ENCODE data around the gene CFAP77.

Gene CFAP77

GRCh38 chr9:132546148-132547051, 136.4 kb downstream of the CFAP77 start:
- no peak for DNase-seq (ENCODE audit: insufficient read length)
- FAIRE-seq = no peak
- TF ChIP-seq TAF1 (IDR thresholded peaks at IDR 0.05; ENCODE audit: borderline replicate concordance, low read depth, low read length) = no peak
- TF ChIP-seq POLR2AphosphoS5 (IDR thresholded peaks at IDR 0.05; ENCODE audit: low read depth, low read length) = no peak
- TF ChIP-seq POLR2A (IDR thresholded peaks at IDR 0.05; ENCODE audit: low read depth, low read length) = no peak

- no peak for FAIRE-seq
These were observed 137.0 kb downstream of the CFAP77 start for GRCh38 chr9:132547052-132547431.

GRCh38 chr9:132547436-132547835, 137.4 kb downstream of the CFAP77 start:
- no peak for TF ChIP-seq POLR2AphosphoS5 (IDR thresholded peaks at IDR 0.05; ENCODE audit: low read depth, low read length)
- no peak for TF ChIP-seq TAF1 (IDR thresholded peaks at IDR 0.05; ENCODE audit: borderline replicate concordance, low read depth, low read length)
- TF ChIP-seq POLR2A (IDR thresholded peaks at IDR 0.05; ENCODE audit: low read depth, low read length) = no peak
- FAIRE-seq (no peak), DNase-seq (ENCODE audit: insufficient read length) (no peak)

More at GRCh38 chr9:132547052-132547431, 137.0 kb downstream of the CFAP77 start:
- DNase-seq (ENCODE audit: insufficient read length) = no peak
- TF ChIP-seq TAF1 (IDR thresholded peaks at IDR 0.05; ENCODE audit: borderline replicate concordance, low read depth, low read length) (no peak), POLR2AphosphoS5 (IDR thresholded peaks at IDR 0.05; ENCODE audit: low read depth, low read length) (no peak), POLR2A (IDR thresholded peaks at IDR 0.05; ENCODE audit: low read depth, low read length) (no peak)

- FAIRE-seq (no peak), DNase-seq (ENCODE audit: insufficient read length) (no peak)
- no peak for TF ChIP-seq POLR2A (IDR thresholded peaks at IDR 0.05; ENCODE audit: low read depth, low read length)
These were observed 138.1 kb downstream of the CFAP77 start for GRCh38 chr9:132547976-132548730.

- FAIRE-seq = no peak
These were observed 139.0 kb downstream of the CFAP77 start for GRCh38 chr9:132548751-132549640.

GRCh38 chr9:132551556-132551955, 141.5 kb downstream of the CFAP77 start:
- TF ChIP-seq POLR2AphosphoS5 (IDR thresholded peaks at IDR 0.05; ENCODE audit: low read depth, low read length) (no peak), POLR2A (IDR thresholded peaks at IDR 0.05; ENCODE audit: low read depth, low read length) (no peak), TAF1 (IDR thresholded peaks at IDR 0.05; ENCODE audit: borderline replicate concordance, low read depth, low read length) (no peak)
- FAIRE-seq (no peak), DNase-seq (ENCODE audit: insufficient read length) (no peak)

More at GRCh38 chr9:132548751-132549640, 139.0 kb downstream of the CFAP77 start:
- DNase-seq (ENCODE audit: insufficient read length) = no peak
- no peak for TF ChIP-seq TAF1 (IDR thresholded peaks at IDR 0.05; ENCODE audit: borderline replicate concordance, low read depth, low read length)

- FAIRE-seq (no peak), DNase-seq (ENCODE audit: insufficient read length) (no peak)
- no peak for TF ChIP-seq POLR2AphosphoS5 (IDR thresholded peaks at IDR 0.05; ENCODE audit: low read depth, low read length)
- no peak for TF ChIP-seq POLR2A (IDR thresholded peaks at IDR 0.05; ENCODE audit: low read depth, low read length)
These were observed 142.0 kb downstream of the CFAP77 start for GRCh38 chr9:132552041-132552440.

GRCh38 chr9:132554755-132555154, 144.7 kb downstream of the CFAP77 start:
- DNase-seq (ENCODE audit: insufficient read length) (no peak), FAIRE-seq (no peak)
- TF ChIP-seq POLR2AphosphoS5 (IDR thresholded peaks at IDR 0.05; ENCODE audit: low read depth, low read length) (no peak), POLR2A (IDR thresholded peaks at IDR 0.05; ENCODE audit: low read depth, low read length) (no peak), TAF1 (IDR thresholded peaks at IDR 0.05; ENCODE audit: borderline replicate concordance, low read depth, low read length) (no peak)

GRCh38 chr9:132555528-132555927, 145.5 kb downstream of the CFAP77 start:
- DNase-seq (ENCODE audit: insufficient read length) (no peak), FAIRE-seq (no peak)
- TF ChIP-seq POLR2A (IDR thresholded peaks at IDR 0.05; ENCODE audit: low read depth, low read length) = no peak
- no peak for TF ChIP-seq TAF1 (IDR thresholded peaks at IDR 0.05; ENCODE audit: borderline replicate concordance, low read depth, low read length)
- no peak for TF ChIP-seq POLR2AphosphoS5 (IDR thresholded peaks at IDR 0.05; ENCODE audit: low read depth, low read length)

GRCh38 chr9:132556235-132556634, 146.2 kb downstream of the CFAP77 start:
- TF ChIP-seq TAF1 (IDR thresholded peaks at IDR 0.05; ENCODE audit: borderline replicate concordance, low read depth, low read length) (no peak), POLR2AphosphoS5 (IDR thresholded peaks at IDR 0.05; ENCODE audit: low read depth, low read length) (no peak), POLR2A (IDR thresholded peaks at IDR 0.05; ENCODE audit: low read depth, low read length) (no peak)
- FAIRE-seq = no peak
- DNase-seq (ENCODE audit: insufficient read length) = no peak

- DNase-seq (ENCODE audit: insufficient read length) = no peak
- no peak for TF ChIP-seq POLR2A (IDR thresholded peaks at IDR 0.05; ENCODE audit: low read depth, low read length)
- TF ChIP-seq TAF1 (IDR thresholded peaks at IDR 0.05; ENCODE audit: borderline replicate concordance, low read depth, low read length) = no peak
- TF ChIP-seq POLR2AphosphoS5 (IDR thresholded peaks at IDR 0.05; ENCODE audit: low read depth, low read length) = no peak
- FAIRE-seq = no peak
These were observed 146.7 kb downstream of the CFAP77 start for GRCh38 chr9:132556714-132557113.

Measured in GM12892 (cell line).